ENCODE measurements around the gene XPO1.

XPO1 gene

GRCh38 chr2:61437170-61437569 lies 101.0 kb downstream of the XPO1 start:
- H3K27me3 ChIP-seq (ENCODE audit: control insufficient read depth in 5 of 5, insufficient read depth in 4 of 5, low read length in 5 of 5) = no peaks in the 10 kb centered on the region
- H3K4me1 ChIP-seq (ENCODE audit: control insufficient read depth in 5 of 5, insufficient read depth in 5 of 5, low read length in 5 of 5) = peaks cover 4 to 50% (median 40%) of the 10 kb centered on the region in 5 donors
- H3K9ac ChIP-seq (ENCODE audit: low read length in 5 of 5) = no peak overlapping the region
- no peaks in the 10 kb centered on the region for H3K36me3 ChIP-seq (ENCODE audit: control insufficient read depth in 5 of 5, insufficient read depth in 5 of 5, low read length in 5 of 5)
- no peak overlapping the region for H3K27ac ChIP-seq (ENCODE audit: low read depth, low read length)
- no peak overlapping the region for H3K4me3 ChIP-seq (ENCODE audit: low read depth in 1 of 5, low read length in 5 of 5)
- H3K9me3 ChIP-seq (ENCODE audit: control insufficient read depth in 5 of 5, low read length in 5 of 5) = peaks cover 0 to 7% (median 0%) of the 10 kb centered on the region in 5 donors

GRCh38 chr2:61436092-61436491 lies 102.1 kb downstream of the XPO1 start:
- Histone ChIP-seq H3K27me3 (ENCODE audit: control insufficient read depth in 5 of 5, insufficient read depth in 4 of 5, low read length in 5 of 5) (no peaks in the 10 kb centered on the region), H3K4me3 (ENCODE audit: low read depth in 1 of 5, low read length in 5 of 5) (peak overlapping the region in 2 of 5 donors; percentile 22 to 26), H3K4me1 (ENCODE audit: control insufficient read depth in 5 of 5, insufficient read depth in 5 of 5, low read length in 5 of 5) (peaks cover 4 to 45% (median 37%) of the 10 kb centered on the region in 5 donors), H3K9me3 (ENCODE audit: control insufficient read depth in 5 of 5, low read length in 5 of 5) (peaks cover 0 to 7% (median 0%) of the 10 kb centered on the region in 5 donors), H3K36me3 (ENCODE audit: control insufficient read depth in 5 of 5, insufficient read depth in 5 of 5, low read length in 5 of 5) (no peaks in the 10 kb centered on the region), H3K9ac (ENCODE audit: low read length in 5 of 5) (peak overlapping the region in 2 of 5 donors; percentile 7 to 45), H3K27ac (ENCODE audit: low read depth, low read length) (no peak overlapping the region)

- Histone ChIP-seq H3K27me3 (ENCODE audit: control insufficient read depth in 5 of 5, insufficient read depth in 4 of 5, low read length in 5 of 5) (no peaks in the 10 kb centered on the region), H3K4me3 (ENCODE audit: low read depth in 1 of 5, low read length in 5 of 5) (no peak overlapping the region), H3K9me3 (ENCODE audit: control insufficient read depth in 5 of 5, low read length in 5 of 5) (peaks cover 0 to 7% (median 0%) of the 10 kb centered on the region in 5 donors), H3K4me1 (ENCODE audit: control insufficient read depth in 5 of 5, insufficient read depth in 5 of 5, low read length in 5 of 5) (peaks cover 4 to 43% (median 37%) of the 10 kb centered on the region in 5 donors), H3K9ac (ENCODE audit: low read length in 5 of 5) (no peak overlapping the region), H3K36me3 (ENCODE audit: control insufficient read depth in 5 of 5, insufficient read depth in 5 of 5, low read length in 5 of 5) (no peaks in the 10 kb centered on the region), H3K27ac (ENCODE audit: low read depth, low read length) (no peak overlapping the region)
Measured at GRCh38 chr2:61435291-61435690, 102.9 kb downstream of the XPO1 start.

GRCh38 chr2:61434314-61434713 lies 103.8 kb downstream of the XPO1 start:
- Histone ChIP-seq H3K36me3 (ENCODE audit: control insufficient read depth in 5 of 5, insufficient read depth in 5 of 5, low read length in 5 of 5) (no peaks in the 10 kb centered on the region), H3K27me3 (ENCODE audit: control insufficient read depth in 5 of 5, insufficient read depth in 4 of 5, low read length in 5 of 5) (no peaks in the 10 kb centered on the region)

GRCh38 chr2:61433606-61434005 lies 104.5 kb downstream of the XPO1 start:
- Histone ChIP-seq H3K4me1 (ENCODE audit: control insufficient read depth in 5 of 5, insufficient read depth in 5 of 5, low read length in 5 of 5) (peaks cover 0 to 28% (median 24%) of the 10 kb centered on the region in 5 donors), H3K36me3 (ENCODE audit: control insufficient read depth in 5 of 5, insufficient read depth in 5 of 5, low read length in 5 of 5) (no peaks in the 10 kb centered on the region), H3K9ac (ENCODE audit: low read length in 5 of 5) (no peak overlapping the region), H3K4me3 (ENCODE audit: low read depth in 1 of 5, low read length in 5 of 5) (no peak overlapping the region), H3K27me3 (ENCODE audit: control insufficient read depth in 5 of 5, insufficient read depth in 4 of 5, low read length in 5 of 5) (no peaks in the 10 kb centered on the region), H3K27ac (ENCODE audit: low read depth, low read length) (no peak overlapping the region), H3K9me3 (ENCODE audit: control insufficient read depth in 5 of 5, low read length in 5 of 5) (peaks cover 0 to 7% (median 0%) of the 10 kb centered on the region in 5 donors)

More at GRCh38 chr2:61434314-61434713, 103.8 kb downstream of the XPO1 start:
- Histone ChIP-seq H3K9me3 (ENCODE audit: control insufficient read depth in 5 of 5, low read length in 5 of 5) (peaks cover 0 to 7% (median 0%) of the 10 kb centered on the region in 5 donors), H3K4me1 (ENCODE audit: control insufficient read depth in 5 of 5, insufficient read depth in 5 of 5, low read length in 5 of 5) (peaks cover 0 to 33% (median 27%) of the 10 kb centered on the region in 5 donors), H3K27ac (ENCODE audit: low read depth, low read length) (no peak overlapping the region), H3K9ac (ENCODE audit: low read length in 5 of 5) (no peak overlapping the region), H3K4me3 (ENCODE audit: low read depth in 1 of 5, low read length in 5 of 5) (no peak overlapping the region)

GRCh38 chr2:61432990-61433389 lies 105.2 kb downstream of the XPO1 start:
- Histone ChIP-seq H3K9me3 (ENCODE audit: control insufficient read depth in 5 of 5, low read length in 5 of 5) (peaks cover 0 to 7% (median 0%) of the 10 kb centered on the region in 5 donors), H3K4me1 (ENCODE audit: control insufficient read depth in 5 of 5, insufficient read depth in 5 of 5, low read length in 5 of 5) (peaks cover 0 to 28% (median 24%) of the 10 kb centered on the region in 5 donors), H3K4me3 (ENCODE audit: low read depth in 1 of 5, low read length in 5 of 5) (no peak overlapping the region), H3K9ac (ENCODE audit: low read length in 5 of 5) (no peak overlapping the region), H3K27ac (ENCODE audit: low read depth, low read length) (no peak overlapping the region), H3K36me3 (ENCODE audit: control insufficient read depth in 5 of 5, insufficient read depth in 5 of 5, low read length in 5 of 5) (no peaks in the 10 kb centered on the region), H3K27me3 (ENCODE audit: control insufficient read depth in 5 of 5, insufficient read depth in 4 of 5, low read length in 5 of 5) (no peaks in the 10 kb centered on the region)

GRCh38 chr2:61431345-61431744 lies 106.8 kb downstream of the XPO1 start:
- Histone ChIP-seq H3K9me3 (ENCODE audit: control insufficient read depth in 5 of 5, low read length in 5 of 5) (no peaks in the 10 kb centered on the region), H3K4me1 (ENCODE audit: control insufficient read depth in 5 of 5, insufficient read depth in 5 of 5, low read length in 5 of 5) (peaks cover 2 to 31% (median 25%) of the 10 kb centered on the region in 5 donors), H3K27me3 (ENCODE audit: control insufficient read depth in 5 of 5, insufficient read depth in 4 of 5, low read length in 5 of 5) (no peaks in the 10 kb centered on the region)

More at GRCh38 chr2:61431345-61431744, 106.8 kb downstream of the XPO1 start:
- Histone ChIP-seq H3K9ac (ENCODE audit: low read length in 5 of 5) (no peak overlapping the region), H3K36me3 (ENCODE audit: control insufficient read depth in 5 of 5, insufficient read depth in 5 of 5, low read length in 5 of 5) (no peaks in the 10 kb centered on the region), H3K27ac (ENCODE audit: low read depth, low read length) (no peak overlapping the region), H3K4me3 (ENCODE audit: low read depth in 1 of 5, low read length in 5 of 5) (no peak overlapping the region)
